ENCODE measurements around the gene TRABD2B.

The TRABD2B gene

GRCh38 chr1:47795102-47795501, 202.1 kb downstream of the TRABD2B start:
- no peak for DNase-seq (ENCODE audit: low read depth)

GRCh38 chr1:47794530-47794929, 202.7 kb downstream of the TRABD2B start:
- DNase-seq (ENCODE audit: low read depth), result no peak

- DNase-seq (ENCODE audit: low read depth), result no peak
Measured at GRCh38 chr1:47794081-47794480, 203.1 kb downstream of the TRABD2B start.

- no peak for DNase-seq (ENCODE audit: low read depth)
Measured at GRCh38 chr1:47793563-47793962, 203.6 kb downstream of the TRABD2B start.

GRCh38 chr1:47792779-47793178, 204.4 kb downstream of the TRABD2B start:
- no peak for DNase-seq (ENCODE audit: low read depth)

- peak; percentile 38 for DNase-seq (ENCODE audit: low read depth)
Measured at GRCh38 chr1:47791879-47792608, 205.1 kb downstream of the TRABD2B start.

GRCh38 chr1:47788761-47789160, 208.4 kb downstream of the TRABD2B start:
- DNase-seq (ENCODE audit: low read depth), result no peak

- DNase-seq (ENCODE audit: low read depth), result no peak
Measured at GRCh38 chr1:47787560-47787959, 209.6 kb downstream of the TRABD2B start.

- no peak for DNase-seq (ENCODE audit: low read depth)
Measured at GRCh38 chr1:47786316-47786715, 210.9 kb downstream of the TRABD2B start.

GRCh38 chr1:47785561-47786271, 211.5 kb downstream of the TRABD2B start:
- peak; percentile 15 for DNase-seq (ENCODE audit: low read depth)

GRCh38 chr1:47785118-47785517, 212.1 kb downstream of the TRABD2B start:
- no peak for DNase-seq (ENCODE audit: low read depth)

GRCh38 chr1:47784497-47784822, 212.7 kb downstream of the TRABD2B start:
- no peak for DNase-seq (ENCODE audit: low read depth)

GRCh38 chr1:47783638-47784496, 213.3 kb downstream of the TRABD2B start:
- DNase-seq (ENCODE audit: low read depth), result no peak

GRCh38 chr1:47782414-47783166, 214.6 kb downstream of the TRABD2B start:
- DNase-seq (ENCODE audit: low read depth), result no peak

- DNase-seq (ENCODE audit: low read depth), result no peak
Measured at GRCh38 chr1:47781171-47781959, 215.8 kb downstream of the TRABD2B start.

- DNase-seq (ENCODE audit: low read depth), result no peak
Measured at GRCh38 chr1:47780469-47780995, 216.7 kb downstream of the TRABD2B start.

GRCh38 chr1:47779613-47780012, 217.6 kb downstream of the TRABD2B start:
- DNase-seq (ENCODE audit: low read depth), result no peak

- no peak for DNase-seq (ENCODE audit: low read depth)
Measured at GRCh38 chr1:47778280-47778679, 218.9 kb downstream of the TRABD2B start.

- DNase-seq (ENCODE audit: low read depth), result no peak
Measured at GRCh38 chr1:47777322-47777721, 219.9 kb downstream of the TRABD2B start.

- DNase-seq (ENCODE audit: low read depth), result no peak
Measured at GRCh38 chr1:47776667-47777131, 220.5 kb downstream of the TRABD2B start.

All from amniotic epithelial cell (primary cell).